B cell (primary cell): ENCODE measurements around the gene ZNF84. TPM values are rescaled to one million over a fixed set of nuclear protein-coding genes. Genes with fewer than 3 reads are reported as not detected.

Experiments used
- ATAC-seq: fragments of 200-7000 bp; cut with Tn5 transposase; one replicate; pipeline ENCODE4 v1.10.0; 2021; ENCODE audit warnings: low read depth, mild to moderate bottlenecking, moderate number of reproducible peaks, moderate library complexity
- CTCF ChIA-PET: fragments of 350-600 bp; sonication (Branson Sonifier 250); formaldehyde crosslinking; loops from one replicate; lab custom pipeline; 2021; ENCODE audit warnings: antibody characterized with exemption, inconsistent platforms; lab: Charles Lee
- POLR2A ChIA-PET: fragments of 350-600 bp; sonication (Branson Sonifier 250); formaldehyde crosslinking; loops from one replicate; lab custom pipeline; 2021; ENCODE audit warnings: antibody characterized with exemption; lab: Charles Lee
- DNase-seq: peaks from one replicate; pipeline ENCODE4 v3.0.0; 2013
- H2AFZ ChIP-seq: 2 replicates; pipeline ENCODE4 v1.6.1; 2012; ENCODE audit warnings: mild to moderate bottlenecking, low read depth, low read length; ENCODE audit not compliant: insufficient read depth, poor library complexity, severe bottlenecking
- H3K27ac ChIP-seq, 2 donors: 1 replicate in 1 of 2; 2 replicates in 1 of 2; pipeline ENCODE4 v1.5.1; 2012 to 2013; ENCODE audit warnings: low read length in 2 of 2, mild to moderate bottlenecking in 2 of 2, moderate library complexity in 1 of 2
- H3K27me3 ChIP-seq, 4 experiments: fragments of 200-600 bp in 1 of 4; sonication (generic) in 1 of 4; replicated peaks in 1 of 4; 1 replicate in 2 of 4; 2 replicates in 2 of 4; pipeline versions ENCODE4 v1.6.1 to v1.7.0; 2013 to 2016; ENCODE audit warnings: low read length in 3 of 4, mild to moderate bottlenecking in 2 of 4, mixed read lengths in 1 of 4, moderate library complexity in 1 of 4; ENCODE audit not compliant: insufficient read depth in 4 of 4, control insufficient read depth in 3 of 4; ENCODE audit errors: control extremely low read depth in 1 of 4
- H3K36me3 ChIP-seq, 2 experiments: replicated peaks in 1 of 2; 1 replicate in 1 of 2; 2 replicates in 1 of 2; pipeline versions ENCODE4 v1.6.1 to v1.7.1; 2013; ENCODE audit warnings: low read length in 1 of 2; ENCODE audit not compliant: insufficient read depth in 2 of 2, control insufficient read depth in 1 of 2; ENCODE audit errors: control extremely low read depth in 1 of 2, extremely low read depth in 1 of 2
- H3K4me1 ChIP-seq, 2 donors: fragments of 200-600 bp in 1 of 2; sonication (generic) in 1 of 2; 1 replicate in 1 of 2; 2 replicates in 1 of 2; pipeline versions ENCODE4 v1.5.1 to v1.6.1; 2013 to 2017; ENCODE audit warnings: low read length in 2 of 2; ENCODE audit not compliant: control insufficient read depth in 2 of 2, insufficient read depth in 2 of 2
- H3K4me2 ChIP-seq: replicated peaks from 2 replicates; pipeline ENCODE3; 2012; ENCODE audit warnings: mild to moderate bottlenecking, low read depth, low read length; ENCODE audit not compliant: poor library complexity, severe bottlenecking
- H3K4me3 ChIP-seq, 5 experiments: fragments of 200-600 bp in 1 of 5; sonication (generic) in 1 of 5; 1 replicate in 3 of 5; 2 replicates in 2 of 5; pipeline versions ENCODE4 v1.5.1 to v1.7.0; 2011 to 2016; ENCODE audit warnings: low read length in 4 of 5, mild to moderate bottlenecking in 4 of 5, low read depth in 2 of 5, control low read depth in 1 of 5, moderate library complexity in 1 of 5; ENCODE audit not compliant: insufficient read depth in 1 of 5; ENCODE audit errors: control extremely low read depth in 1 of 5, extremely low read depth in 1 of 5
- H3K79me2 ChIP-seq: fragments of 200-600 bp; sonication (generic); one replicate; pipeline ENCODE4 v1.6.0; 2016; ENCODE audit warnings: low read length; ENCODE audit not compliant: control insufficient read depth, insufficient read depth
- H3K9ac ChIP-seq: fragments of 200-600 bp; sonication (generic); 2 replicates; pipeline ENCODE4 v1.6.1; 2017; ENCODE audit warnings: mild to moderate bottlenecking, low read length, moderate library complexity
- H3K9me3 ChIP-seq, 3 donors: one replicate each; pipeline versions ENCODE4 v1.6.1 to v1.7.1; 2013; ENCODE audit warnings: low read length in 2 of 3; ENCODE audit not compliant: control insufficient read depth in 2 of 3, insufficient read depth in 1 of 3; ENCODE audit errors: control extremely low read depth in 1 of 3
- H4K20me1 ChIP-seq: 2 replicates; pipeline ENCODE4 v1.6.0; 2012; ENCODE audit warnings: mild to moderate bottlenecking, low read length; ENCODE audit not compliant: insufficient read depth, control insufficient read depth, poor library complexity, severe bottlenecking
- H3K27ac Mint-ChIP-seq: one replicate; pipeline ENCODE4 v1.8.0; 2021; ENCODE audit warnings: mixed read lengths
- H3K27me3 Mint-ChIP-seq: one replicate; pipeline ENCODE4 v1.8.0; 2021; ENCODE audit warnings: mixed read lengths
- H3K4me1 Mint-ChIP-seq: one replicate; pipeline ENCODE4 v1.8.0; 2021; ENCODE audit warnings: mixed read lengths
- H3K4me3 Mint-ChIP-seq: one replicate; pipeline ENCODE4 v1.8.0; 2021; ENCODE audit warnings: mixed read lengths
- H3K9me3 Mint-ChIP-seq: one replicate; pipeline ENCODE4 v1.8.0; 2022; ENCODE audit warnings: mixed read lengths; ENCODE audit not compliant: insufficient read depth
- CTCF ChIP-seq: fragments of 200-600 bp; IDR thresholded peaks from one replicate; pipeline ENCODE4 v1.8.0; 2022; ENCODE audit warnings: antibody characterized with exemption, mild to moderate bottlenecking
- EZH2 ChIP-seq: IDR thresholded peaks from 2 replicates; pipeline ENCODE4 v1.6.1; 2012; ENCODE audit warnings: borderline replicate concordance, low read depth, mild to moderate bottlenecking, moderate library complexity, low read length; ENCODE audit not compliant: insufficient read depth, poor library complexity, severe bottlenecking
- WGBS: methylation state at CpG from one replicate; pipeline ENCODE4 v1.1.5; 2013; ENCODE audit warnings: missing lambda C conversion rate; ENCODE audit not compliant: insufficient coverage; 5-methylcytosine and 5-hydroxymethylcytosine counted together
- intact Hi-C: fragments of 100-400 bp; cut with micrococcal nuclease; formaldehyde crosslinking; loops from one replicate; pipeline ENCODE4 v1.10.0; 2022
- polyA plus RNA-seq: library from polyadenylated mRNA; depleted of rRNA; stranded (reverse); fragments of >200 nt; gene quantifications from 2 replicates; pipeline ENCODE4 v1.2.3, GENCODE V29; 2012
- total RNA-seq, 2 donors: library from RNA; stranded (reverse); fragments of 120-200 nt in 1 of 2; gene quantifications; 1 replicate in 1 of 2; 2 replicates in 1 of 2; pipeline versions ENCODE4 v1.2.3 to v1.2.4, GENCODE V29; 2013 to 2022

The ZNF84 gene
- total and polyA plus RNA-seq, 2 donors (not counting 1 experiment from before 2014, with no cell fraction given) = 17.6 to 48.4 TPM

- H3K4me1 Mint-ChIP-seq = peaks cover 8% of the 10 kb centered on the region
- ATAC-seq (peak; percentile 75), DNase-seq (no peak)
- Histone ChIP-seq H2AFZ (peak overlapping the region; percentile 84), H3K9ac (peak overlapping the region; percentile 98), H3K4me2 (peak overlapping the region; percentile 81), H3K27me3 (no peaks in the 10 kb centered on the region), H3K4me1 (peaks cover 12 to 15% of the 10 kb centered on the region in 2 donors), H4K20me1 (no peaks in the 10 kb centered on the region), H3K4me3 (peak overlapping the region; percentile 63 to 95 (median 84)), H3K27ac (peak overlapping the region; percentile 99), H3K79me2 (peaks cover 12% of the 10 kb centered on the region), H3K9me3 (peaks cover 22 to 76% (median 66%) of the 10 kb centered on the region in 3 donors), H3K36me3 (peaks cover 9 to 22% of the 10 kb centered on the region in 2 experiments)
- peaks cover 27% of the 10 kb centered on the region for H3K9me3 Mint-ChIP-seq
- TF ChIP-seq EZH2 (no peak), CTCF (no peak)
- intact Hi-C loops = loop anchor here (1.0 kb wide), 5 partner anchors 50 to 176 kb away; partner anchors contain the start of genes ZNF10, ZNF26, ZNF605 and ZNF891
- 0% methylated on average over 19 of the region's 22 CpGs for WGBS
- POLR2A ChIA-PET = interaction anchor here (0.5 to 1.1 kb wide), 9 partner anchors 42 to 596 kb away, joined by 3 to 13 read pairs (median 5); partner anchors contain the start of genes CHFR, GOLGA3, ZNF10 and ZNF26
- H3K4me3 Mint-ChIP-seq = no peak overlapping the region
- no peak overlapping the region for H3K27ac Mint-ChIP-seq
- no peaks in the 10 kb centered on the region for H3K27me3 Mint-ChIP-seq
- CTCF ChIA-PET = interaction anchor here (0.6 to 1.1 kb wide), 2 partner anchors 33 to 101 kb away, joined by 3 to 9 read pairs; partner anchors contain the start of gene ZNF268
Measured at GRCh38 chr12:133080026-133080367, 42.7 kb downstream of the ZNF84 start.
